KG1 (cell line): ENCODE results near the gene SLC25A15.
"Not testable (repeated sequence)": the region's sequence is repeated elsewhere in the genome, so short reads cannot be mapped to it uniquely, and the experiment has no call there.

Experiments
- DNase-seq: peaks from one replicate; lab custom pipeline; 2025; lab: John Stamatoyannopoulos, UW

The SLC25A15 gene

DNA sequence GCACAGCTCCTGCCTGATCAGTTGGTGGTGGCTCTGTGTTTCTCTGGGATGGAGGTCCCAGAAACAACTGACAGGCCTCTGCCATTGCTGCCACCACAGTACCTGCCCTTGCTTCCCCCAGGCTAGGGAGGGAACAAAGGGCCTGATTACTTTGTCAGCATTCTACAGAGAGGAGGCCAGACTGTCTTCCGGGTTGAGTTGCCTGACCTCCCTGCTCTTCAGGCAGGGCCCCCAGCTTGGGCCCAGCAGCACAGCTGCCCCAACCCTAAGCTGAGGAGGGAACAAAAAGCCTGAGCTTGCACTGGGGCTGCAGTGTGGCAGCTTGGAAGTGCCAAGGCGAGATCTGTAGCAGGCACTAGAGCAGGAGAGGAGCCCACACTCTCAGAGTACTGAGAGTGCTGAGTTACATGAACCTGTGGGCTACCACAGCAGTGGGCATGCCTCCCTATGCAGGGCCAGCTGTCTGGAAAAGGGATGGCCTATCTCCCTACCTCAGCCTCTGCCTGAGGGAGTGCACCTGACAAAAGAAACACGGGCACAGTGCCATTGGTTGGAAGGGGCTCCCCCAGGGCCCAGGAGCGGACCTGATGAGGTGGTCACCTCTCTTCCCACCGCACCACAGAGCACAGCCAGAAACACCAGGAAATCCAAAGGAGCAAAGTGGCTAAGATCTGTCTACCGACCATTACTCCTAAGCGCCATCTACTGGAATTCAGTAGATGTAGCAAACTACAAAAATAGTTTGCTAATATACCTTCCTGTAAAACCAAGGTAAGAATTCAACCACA is 24.4 kb downstream of the SLC25A15 start:
- DNase-seq, result no peak

GRCh38 chr13:40814803-40815202 is 25.4 kb downstream of the SLC25A15 start:
- no peak for DNase-seq

GRCh38 chr13:40818926-40819325 is 29.5 kb downstream of the SLC25A15 start:
- DNase-seq, result no peak

DNA sequence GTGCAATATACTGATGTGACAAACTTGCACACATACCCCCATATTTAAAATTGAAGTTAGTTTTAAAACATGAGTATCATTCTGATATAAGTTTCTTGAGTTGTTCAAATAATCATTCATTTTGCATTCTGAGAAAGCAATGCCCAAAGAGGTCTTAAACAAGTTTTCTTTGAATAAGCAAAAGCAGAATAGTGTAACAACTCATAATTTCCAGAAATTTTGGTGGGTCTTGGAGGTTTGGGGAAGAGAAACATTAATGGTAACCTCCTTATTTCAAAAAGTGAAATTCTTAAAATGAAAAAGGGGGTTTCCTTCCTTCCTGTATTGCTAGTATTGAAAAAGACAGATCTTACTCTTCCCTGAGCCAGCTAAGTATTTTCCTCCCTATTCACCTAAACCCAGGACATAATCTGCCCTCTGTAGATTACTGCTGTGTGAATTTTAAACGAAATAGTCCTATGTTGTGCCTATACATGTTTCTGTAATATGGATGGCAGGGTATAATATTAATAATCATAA is 30.4 kb downstream of the SLC25A15 start:
- DNase-seq, result no peak

- not testable (repeated sequence) for DNase-seq
These were observed 50.3 kb downstream of the SLC25A15 start for GRCh38 chr13:40839725-40840124.

- DNase-seq, result not testable (repeated sequence)
These were observed 51.5 kb downstream of the SLC25A15 start for GRCh38 chr13:40840955-40841354.
